Measurements from ENCODE around the gene ULK3. TPM values are rescaled to one million over a fixed set of nuclear protein-coding genes. Genes with fewer than 3 reads are reported as not detected.

ULK3 gene
- total and polyA plus RNA-seq, 2 donors = 16.1 to 25.1 TPM

GRCh38 chr15:74800559-74801094 lies 42.3 kb downstream of the ULK3 start:
- WGBS = 85% methylated on average over 20 of the region's 20 CpGs
- DNase-seq (ENCODE audit: extremely low spot score) = no peak
- H3K4me1 ChIP-seq (ENCODE audit: insufficient read depth) = no peaks in the 10 kb centered on the region
- H3K36me3 ChIP-seq (ENCODE audit: insufficient read depth) = peaks cover 8% of the 10 kb centered on the region
- no peak overlapping the region for H3K27ac ChIP-seq (ENCODE audit: low read depth)
- no peak overlapping the region for H3K4me3 ChIP-seq (ENCODE audit: low read depth, low read length)

GRCh38 chr15:74799856-74800558 lies 42.9 kb downstream of the ULK3 start:
- Histone ChIP-seq H3K27ac (ENCODE audit: low read depth) (peak overlapping the region; percentile 32), H3K4me1 (ENCODE audit: insufficient read depth) (no peaks in the 10 kb centered on the region), H3K4me3 (ENCODE audit: low read depth, low read length) (no peak overlapping the region), H3K36me3 (ENCODE audit: insufficient read depth) (peaks cover 8% of the 10 kb centered on the region)
- DNase-seq (ENCODE audit: extremely low spot score) = no peak
- 51% methylated on average over 18 of the region's 18 CpGs for WGBS

GRCh38 chr15:74799255-74799855 lies 43.6 kb downstream of the ULK3 start:
- Histone ChIP-seq H3K36me3 (ENCODE audit: insufficient read depth) (peaks cover 8% of the 10 kb centered on the region), H3K4me1 (ENCODE audit: insufficient read depth) (no peaks in the 10 kb centered on the region), H3K27ac (ENCODE audit: low read depth) (no peak overlapping the region), H3K4me3 (ENCODE audit: low read depth, low read length) (no peak overlapping the region)
- WGBS = 85% methylated on average over 16 of the region's 16 CpGs
- DNase-seq (ENCODE audit: extremely low spot score) = no peak

GRCh38 chr15:74798388-74799254 lies 44.3 kb downstream of the ULK3 start:
- Histone ChIP-seq H3K4me1 (ENCODE audit: insufficient read depth) (no peaks in the 10 kb centered on the region), H3K36me3 (ENCODE audit: insufficient read depth) (peaks cover 6% of the 10 kb centered on the region), H3K4me3 (ENCODE audit: low read depth, low read length) (no peak overlapping the region), H3K27ac (ENCODE audit: low read depth) (no peak overlapping the region)
- DNase-seq (ENCODE audit: extremely low spot score) = no peak
- 85% methylated on average over 25 of the region's 25 CpGs for WGBS

GRCh38 chr15:74795966-74796625 lies 46.9 kb downstream of the ULK3 start:
- no peaks in the 10 kb centered on the region for H3K4me1 ChIP-seq (ENCODE audit: insufficient read depth)
- no peak overlapping the region for H3K27ac ChIP-seq (ENCODE audit: low read depth)
- no peak for DNase-seq (ENCODE audit: extremely low spot score)
- H3K36me3 ChIP-seq (ENCODE audit: insufficient read depth) = no peaks in the 10 kb centered on the region
- WGBS = 93% methylated on average over 14 of the region's 14 CpGs
- no peak overlapping the region for H3K4me3 ChIP-seq (ENCODE audit: low read depth, low read length)

- no peak overlapping the region for H3K4me3 ChIP-seq (ENCODE audit: low read depth, low read length)
- H3K36me3 ChIP-seq (ENCODE audit: insufficient read depth) = no peaks in the 10 kb centered on the region
- no peaks in the 10 kb centered on the region for H3K4me1 ChIP-seq (ENCODE audit: insufficient read depth)
- no peak for DNase-seq (ENCODE audit: extremely low spot score)
- H3K27ac ChIP-seq (ENCODE audit: low read depth) = no peak overlapping the region
- 91% methylated on average over 9 of the region's 9 CpGs for WGBS
Measured at GRCh38 chr15:74794970-74795349, 48.0 kb downstream of the ULK3 start.

GRCh38 chr15:74794248-74794969 lies 48.5 kb downstream of the ULK3 start:
- DNase-seq (ENCODE audit: extremely low spot score) = no peak
- Histone ChIP-seq H3K27ac (ENCODE audit: low read depth) (no peak overlapping the region), H3K36me3 (ENCODE audit: insufficient read depth) (no peaks in the 10 kb centered on the region), H3K4me3 (ENCODE audit: low read depth, low read length) (no peak overlapping the region), H3K4me1 (ENCODE audit: insufficient read depth) (no peaks in the 10 kb centered on the region)
- 89% methylated on average over 7 of the region's 9 CpGs for WGBS

GRCh38 chr15:74793135-74794028 lies 49.6 kb downstream of the ULK3 start:
- WGBS = 70% methylated on average over 12 of the region's 12 CpGs
- no peak overlapping the region for H3K4me3 ChIP-seq (ENCODE audit: low read depth, low read length)
- H3K27ac ChIP-seq (ENCODE audit: low read depth) = no peak overlapping the region
- no peaks in the 10 kb centered on the region for H3K4me1 ChIP-seq (ENCODE audit: insufficient read depth)
- no peak for DNase-seq (ENCODE audit: extremely low spot score)
- no peaks in the 10 kb centered on the region for H3K36me3 ChIP-seq (ENCODE audit: insufficient read depth)

GRCh38 chr15:74792227-74793016 lies 50.5 kb downstream of the ULK3 start:
- H3K4me1 ChIP-seq (ENCODE audit: insufficient read depth) = no peaks in the 10 kb centered on the region
- H3K36me3 ChIP-seq (ENCODE audit: insufficient read depth) = no peaks in the 10 kb centered on the region
- H3K27ac ChIP-seq (ENCODE audit: low read depth) = no peak overlapping the region
- no peak for DNase-seq (ENCODE audit: extremely low spot score)
- H3K4me3 ChIP-seq (ENCODE audit: low read depth, low read length) = no peak overlapping the region
- WGBS = 77% methylated on average over 12 of the region's 12 CpGs

- Histone ChIP-seq H3K36me3 (ENCODE audit: insufficient read depth) (no peaks in the 10 kb centered on the region), H3K4me3 (ENCODE audit: low read depth, low read length) (no peak overlapping the region), H3K4me1 (ENCODE audit: insufficient read depth) (no peaks in the 10 kb centered on the region), H3K27ac (ENCODE audit: low read depth) (no peak overlapping the region)
- WGBS = 90% methylated on average over 7 of the region's 7 CpGs
- DNase-seq (ENCODE audit: extremely low spot score) = no peak
Measured at GRCh38 chr15:74791667-74792066, 51.3 kb downstream of the ULK3 start.

GRCh38 chr15:74791007-74791406 lies 51.9 kb downstream of the ULK3 start:
- 71% methylated on average over 1 of the region's 1 CpG for WGBS
- Histone ChIP-seq H3K4me1 (ENCODE audit: insufficient read depth) (no peaks in the 10 kb centered on the region), H3K36me3 (ENCODE audit: insufficient read depth) (no peaks in the 10 kb centered on the region), H3K4me3 (ENCODE audit: low read depth, low read length) (no peak overlapping the region), H3K27ac (ENCODE audit: low read depth) (no peak overlapping the region)
- DNase-seq (ENCODE audit: extremely low spot score) = no peak

All from urinary bladder (tissue), 4 donors.